Stimulated activated CD8-positive, alpha-beta memory T cell treated with anti-CD3 and anti-CD28 coated beads, Interleukin-15, amount 100 ng/mL, for 24 hours (primary cell): Measurements from ENCODE around the gene PXK.
"Not testable (repeated sequence)": the region's sequence is repeated elsewhere in the genome, so short reads cannot be mapped to it uniquely, and the experiment has no call there.

Experiments
- DNase-seq: peaks from one replicate; pipeline ENCODE4 v3.0.0-alpha.2; 2020; ENCODE audit warnings: low read depth

The PXK gene

GRCh38 chr3:58332575-58333188 is at the start of gene PXK:
Gene PXK (plus strand): TSS chr3:58332892. CDS start chr3:58332989, 97 bp downstream.
- peak; percentile 65 for DNase-seq

- DNase-seq: no peak
These were observed 47.4 kb upstream of the PXK start for GRCh38 chr3:58285334-58285733.

GRCh38 chr3:58287354-58287753 is 45.3 kb upstream of the PXK start:
- no peak for DNase-seq

DNA sequence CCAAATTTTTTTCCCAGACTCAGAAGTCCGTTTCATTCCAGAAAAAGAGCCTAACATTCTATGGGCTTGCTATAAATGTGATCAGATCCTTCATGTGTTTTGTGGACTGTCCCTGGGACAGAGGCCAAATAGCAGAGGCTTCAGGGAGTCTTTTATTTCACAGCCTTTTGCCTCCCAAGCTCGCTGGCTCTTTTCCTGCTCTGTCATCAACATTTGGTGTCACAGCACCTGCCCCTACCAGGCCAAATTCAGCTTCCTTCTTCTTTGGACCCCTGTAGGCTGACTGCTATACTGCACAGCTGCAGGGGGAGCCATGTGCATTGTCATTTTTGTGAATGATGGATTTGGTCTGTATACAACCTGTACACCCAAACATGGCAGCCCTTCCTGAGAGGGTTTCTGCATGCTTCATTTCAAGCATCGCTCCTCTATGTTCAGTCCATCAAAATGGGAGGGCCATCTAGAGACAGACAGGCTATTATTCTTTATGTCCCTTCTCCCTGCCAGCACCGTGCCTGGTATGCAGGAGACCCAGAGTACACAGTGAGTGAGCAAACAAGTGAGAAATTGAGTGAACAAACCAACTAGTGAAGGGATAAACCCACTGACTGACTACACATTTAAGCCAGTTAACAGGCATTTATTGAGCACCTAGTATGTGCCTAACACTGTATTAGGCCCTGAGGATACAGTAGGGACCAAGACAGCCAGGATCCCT is 44.5 kb upstream of the PXK start:
- DNase-seq: no peak

DNA sequence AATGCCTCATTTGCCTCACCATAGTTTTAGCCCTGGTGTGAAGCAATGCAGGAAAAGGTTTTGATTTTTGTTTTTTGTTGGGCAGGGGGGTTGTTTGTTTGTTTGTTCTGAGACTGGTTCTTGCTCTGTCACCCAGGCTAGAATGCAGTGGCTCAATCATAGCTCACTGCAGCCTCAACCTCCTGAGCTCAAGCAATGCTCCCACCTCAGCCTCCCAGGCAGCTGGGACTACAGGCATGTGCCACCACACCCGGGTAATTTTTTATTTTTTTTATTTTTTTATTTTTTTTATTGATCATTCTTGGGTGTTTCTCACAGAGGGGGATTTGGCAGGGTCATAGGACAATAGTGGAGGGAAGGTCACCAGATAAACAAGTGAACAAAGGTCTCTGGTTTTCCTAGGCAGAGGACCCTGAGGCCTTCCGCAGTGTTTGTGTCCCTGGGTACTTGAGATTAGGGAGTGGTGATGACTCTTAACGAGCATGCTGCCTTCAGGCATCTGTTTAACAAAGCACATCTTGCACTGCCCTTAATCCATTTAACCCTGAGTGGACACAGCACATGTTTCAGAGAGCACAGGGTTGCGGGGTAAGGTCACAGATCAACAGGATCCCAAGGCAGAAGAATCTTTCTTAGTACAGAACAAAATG is 43.6 kb upstream of the PXK start:
- DNase-seq: not testable (repeated sequence)

DNA sequence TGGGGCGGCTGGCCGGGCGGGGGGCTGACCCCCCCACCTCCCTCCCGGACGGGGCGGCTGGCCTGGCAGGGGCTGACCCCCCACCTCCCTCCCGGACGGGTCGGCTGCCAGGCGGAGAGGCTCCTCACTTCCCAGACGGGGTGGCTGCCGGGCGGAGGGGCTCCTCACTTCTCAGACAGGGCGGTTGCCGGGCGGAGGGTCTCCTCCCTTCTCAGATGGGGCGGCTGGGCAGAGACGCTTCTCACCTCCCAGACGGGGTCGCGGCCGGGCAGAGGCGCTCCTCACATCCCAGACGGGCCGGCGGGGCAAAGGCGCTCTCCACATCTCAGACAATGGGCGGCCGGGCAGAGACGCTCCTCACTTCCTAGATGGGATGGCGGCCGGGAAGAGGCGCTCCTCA is 42.2 kb upstream of the PXK start:
- not testable (repeated sequence) for DNase-seq

GRCh38 chr3:58291671-58292338 is 40.9 kb upstream of the PXK start:
- no peak for DNase-seq

DNA sequence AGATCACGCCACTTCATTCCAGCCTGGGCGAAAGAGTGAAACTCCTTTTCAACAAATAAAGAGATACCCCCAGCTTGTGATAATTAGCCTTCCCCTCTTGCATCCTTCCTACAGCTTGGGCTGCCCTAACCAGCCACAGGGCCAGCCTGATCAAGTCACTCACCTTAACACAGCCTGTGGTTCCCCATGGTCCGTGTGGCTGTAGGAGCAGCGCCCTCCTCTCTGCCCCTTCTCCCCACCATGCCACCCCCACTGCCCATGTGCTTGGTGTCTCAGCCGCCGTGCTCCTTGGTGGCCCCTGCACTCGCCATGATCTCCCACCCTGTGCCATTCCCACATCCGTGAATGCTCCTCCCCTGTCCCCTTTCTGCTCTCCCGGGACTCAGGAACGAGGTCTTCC is 39.8 kb upstream of the PXK start:
- DNase-seq: no peak

DNA sequence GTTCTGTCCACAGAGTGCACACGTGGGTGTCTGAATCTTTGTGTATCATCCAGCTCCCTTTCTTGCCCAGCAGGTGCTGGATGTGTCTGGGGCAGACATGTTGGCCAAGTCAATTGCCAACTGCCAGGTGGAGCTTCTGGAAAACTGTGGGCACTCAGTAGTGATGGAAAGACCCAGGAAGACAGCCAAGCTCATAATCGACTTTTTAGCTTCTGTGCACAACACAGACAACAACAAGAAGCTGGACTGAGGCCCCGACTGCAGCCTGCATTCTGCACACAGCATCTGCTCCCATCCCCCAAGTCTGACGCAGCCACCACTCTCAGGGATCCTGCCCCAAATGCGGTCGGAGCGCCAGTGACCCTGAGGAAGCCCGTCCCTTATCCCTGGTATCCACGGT is 39.2 kb upstream of the PXK start:
- no peak for DNase-seq

DNA sequence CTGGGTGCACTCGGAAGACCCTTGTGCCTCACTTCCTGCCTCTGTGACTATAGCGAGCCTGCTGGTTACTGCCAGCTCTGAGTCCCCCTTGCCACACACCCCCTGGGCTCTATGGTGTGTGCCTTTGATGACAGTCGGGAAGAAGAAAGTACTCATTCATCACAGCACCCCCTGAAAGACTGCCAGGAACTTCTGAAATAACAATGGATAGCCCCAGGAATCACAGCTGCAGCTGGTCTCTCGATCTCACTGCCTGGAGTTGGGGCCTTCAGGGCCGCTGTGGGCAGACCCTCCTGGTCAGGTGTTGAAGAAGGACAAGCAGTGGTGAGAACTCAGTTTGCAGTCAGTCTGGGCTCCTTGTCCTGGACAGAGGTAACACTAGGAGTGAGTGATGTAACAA is 36.4 kb upstream of the PXK start:
- no peak for DNase-seq

- DNase-seq: no peak
These were observed 35.8 kb upstream of the PXK start for GRCh38 chr3:58296843-58297242.

DNA sequence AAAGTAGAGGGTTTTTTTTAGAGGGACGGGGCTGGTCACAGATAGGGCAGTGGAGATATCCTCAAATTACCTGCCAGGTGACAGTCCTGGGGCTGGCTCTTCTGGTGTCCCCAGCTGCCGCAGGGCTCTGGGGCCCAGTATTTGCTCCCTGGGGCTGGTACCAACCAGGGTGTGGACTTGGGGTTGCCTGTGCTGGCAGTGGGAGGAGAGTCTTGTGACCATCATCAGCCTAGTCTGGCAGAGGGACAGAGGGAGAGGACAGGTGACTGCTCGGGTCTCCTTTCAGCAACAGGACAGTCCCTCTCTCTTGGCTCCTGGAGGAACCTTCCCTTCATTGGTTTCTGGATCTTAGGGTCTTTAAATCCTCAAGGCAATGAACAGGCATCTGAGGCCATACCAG is 34.5 kb upstream of the PXK start:
- DNase-seq: no peak

DNA sequence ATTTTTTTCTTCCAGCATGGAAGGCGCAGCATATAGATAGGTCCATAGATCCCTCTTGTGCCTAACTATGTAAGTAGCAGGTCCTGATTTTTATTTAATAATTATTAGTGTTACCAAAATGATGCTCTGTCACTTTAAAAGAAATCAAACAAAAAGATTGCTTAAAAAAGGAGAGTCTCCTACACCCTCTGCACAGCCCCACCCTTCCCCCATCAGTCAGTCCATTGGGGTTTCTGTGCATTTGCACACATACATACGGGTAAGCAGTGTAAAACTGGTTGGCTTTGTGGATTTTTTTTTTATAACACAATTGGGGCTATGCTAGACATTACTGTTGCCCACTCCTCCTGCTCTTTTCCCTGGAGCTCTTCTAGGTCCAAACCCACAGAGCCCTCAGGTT is 33.6 kb upstream of the PXK start:
- DNase-seq: no peak

GRCh38 chr3:58299839-58300516 is 32.7 kb upstream of the PXK start:
- DNase-seq: no peak

GRCh38 chr3:58305882-58306711 is 26.6 kb upstream of the PXK start, which contains the start of the genes HTD2 and RPP14:
Gene HTD2 (plus strand): TSS chr3:58306520. CDS start chr3:58317614, 11,094 bp downstream.
Gene RPP14 (plus strand): TSS chr3:58306245. CDS start chr3:58310330, 4,085 bp downstream.
- DNase-seq: peak; percentile 100

GRCh38 chr3:58307639-58308215 is 25.0 kb upstream of the PXK start:
- no peak for DNase-seq

GRCh38 chr3:58308728-58309127 is 24.0 kb upstream of the PXK start:
- no peak for DNase-seq

- no peak for DNase-seq
These were observed 14.9 kb upstream of the PXK start for GRCh38 chr3:58317811-58318210.

DNA sequence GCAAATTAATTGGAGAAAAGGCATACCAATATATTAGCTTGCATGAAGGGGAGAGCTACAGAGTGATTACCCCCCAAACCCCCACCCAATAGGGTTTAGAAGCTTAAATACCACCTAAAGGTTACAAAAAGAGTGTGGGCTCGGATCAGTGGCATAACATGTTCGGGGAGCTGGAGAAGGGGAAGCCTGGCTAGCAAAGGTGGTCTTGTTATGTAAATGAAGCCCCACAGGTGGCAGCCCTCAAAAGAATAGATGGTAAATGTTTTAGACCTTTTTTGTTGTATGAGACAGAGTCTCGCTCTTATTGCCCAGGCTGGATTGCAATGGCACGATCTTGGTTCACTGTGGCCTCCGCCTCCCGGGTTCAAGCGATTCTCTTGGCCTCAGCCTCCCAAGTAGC is 10.9 kb upstream of the PXK start:
- DNase-seq: no peak

DNA sequence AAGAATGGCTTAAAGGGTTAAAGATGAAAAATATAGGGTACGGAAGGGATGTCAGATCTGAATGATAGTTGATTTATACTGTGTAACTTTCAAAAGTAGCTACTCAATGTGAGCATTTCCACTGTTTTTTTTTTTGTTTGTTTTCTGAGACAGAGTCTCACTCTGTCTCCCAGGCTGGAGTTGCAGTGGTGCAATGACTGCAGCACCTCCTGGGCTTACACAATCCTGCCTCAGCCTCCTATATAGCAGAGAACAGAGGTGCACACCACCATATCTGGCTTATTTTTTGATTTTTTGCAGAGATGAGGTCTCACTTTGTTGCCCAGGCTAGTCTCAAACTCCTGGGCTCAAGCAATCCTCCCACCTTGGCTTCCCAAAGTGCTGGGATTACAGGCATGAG is 9.9 kb upstream of the PXK start:
- no peak for DNase-seq
